Measurements from ENCODE around the gene SYCE1. TPM values are rescaled to one million over a fixed set of nuclear protein-coding genes. Genes with fewer than 3 reads are reported as not detected.
"Not testable (repeated sequence)": the region's sequence is repeated elsewhere in the genome, so short reads cannot be mapped to it uniquely, and the experiment has no call there.

SYCE1 gene
- total RNA-seq, 2 donors from 2014 or later, result 1.8 TPM; not detected in 1

- TF ChIP-seq CTCF (IDR thresholded peaks at IDR 0.05), result no peak
- Histone ChIP-seq H3K4me3 (no peak overlapping the region), H3K9me3 (no peaks in the 10 kb centered on the region), H3K36me3 (no peaks in the 10 kb centered on the region), H3K4me1 (ENCODE audit: control insufficient read depth in 1 of 2, low read depth in 2 of 2) (no peaks in the 10 kb centered on the region), H3K27ac (no peak overlapping the region), H3K27me3 (replicated peaks; ENCODE audit: insufficient read depth) (no peaks in the 10 kb centered on the region)
- DNase-seq (ENCODE audit: low spot score) (no peak), ATAC-seq (ENCODE audit: insufficient number of reproducible peaks, low FRiP score, low read depth) (no peak)
Observed at GRCh38 chr10:133600657-133601056, 35.3 kb upstream of the SYCE1 start.

GRCh38 chr10:133599869-133600268 is 34.5 kb upstream of the SYCE1 start:
- H3K4me3 ChIP-seq; H3K27me3 ChIP-seq (replicated peaks; ENCODE audit: insufficient read depth); DNase-seq (ENCODE audit: low spot score); H3K36me3 ChIP-seq; H3K4me1 ChIP-seq (ENCODE audit: control insufficient read depth in 1 of 2, low read depth in 2 of 2); H3K27ac ChIP-seq; ATAC-seq (ENCODE audit: insufficient number of reproducible peaks, low FRiP score, low read depth); H3K9me3 ChIP-seq: not testable (repeated sequence)

- H3K4me1 ChIP-seq (ENCODE audit: control insufficient read depth in 1 of 2, low read depth in 2 of 2), result no peaks in the 10 kb centered on the region
- no peaks in the 10 kb centered on the region for H3K36me3 ChIP-seq
- no peak overlapping the region for H3K4me3 ChIP-seq
- no peak overlapping the region for H3K27ac ChIP-seq
- H3K9me3 ChIP-seq, result no peaks in the 10 kb centered on the region
- H3K27me3 ChIP-seq (replicated peaks; ENCODE audit: insufficient read depth), result no peaks in the 10 kb centered on the region
- ATAC-seq (ENCODE audit: insufficient number of reproducible peaks, low FRiP score, low read depth), result no peak
- DNase-seq (ENCODE audit: low spot score), result no peak
- TF ChIP-seq CTCF (IDR thresholded peaks at IDR 0.05), result no peak
Observed at GRCh38 chr10:133592716-133593115, 27.3 kb upstream of the SYCE1 start.

DNA sequence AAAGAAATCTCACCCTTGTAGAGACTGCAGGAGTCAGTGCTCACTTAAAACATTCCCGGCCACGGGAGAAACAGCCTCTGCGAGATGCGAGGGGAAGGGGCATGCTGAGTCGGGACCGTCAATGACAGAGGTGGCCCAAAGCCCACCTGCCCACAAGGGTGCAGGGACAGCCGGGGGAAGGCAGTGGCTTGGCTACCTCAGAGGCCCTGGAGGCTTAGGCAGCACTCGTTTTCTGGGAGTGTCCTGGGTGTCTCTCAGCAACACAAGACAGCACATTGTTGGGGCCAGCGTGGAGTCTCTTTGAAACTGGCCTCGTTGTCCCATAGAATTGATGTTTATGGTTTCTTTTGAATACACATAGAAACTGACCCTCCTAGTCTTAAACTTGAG is 25.6 kb upstream of the SYCE1 start:
- no peak for TF ChIP-seq CTCF (IDR thresholded peaks at IDR 0.05)
- Histone ChIP-seq H3K9me3 (no peaks in the 10 kb centered on the region), H3K36me3 (no peaks in the 10 kb centered on the region), H3K4me1 (ENCODE audit: control insufficient read depth in 1 of 2, low read depth in 2 of 2) (no peaks in the 10 kb centered on the region), H3K27me3 (replicated peaks; ENCODE audit: insufficient read depth) (no peaks in the 10 kb centered on the region), H3K4me3 (no peak overlapping the region), H3K27ac (no peak overlapping the region)
- no peak for DNase-seq (ENCODE audit: low spot score)
- no peak for ATAC-seq (ENCODE audit: insufficient number of reproducible peaks, low FRiP score, low read depth)

GRCh38 chr10:133590226-133590969 is 25.0 kb upstream of the SYCE1 start:
- Histone ChIP-seq H3K4me1 (ENCODE audit: control insufficient read depth in 1 of 2, low read depth in 2 of 2) (no peaks in the 10 kb centered on the region), H3K27ac (no peak overlapping the region), H3K4me3 (no peak overlapping the region), H3K27me3 (replicated peaks; ENCODE audit: insufficient read depth) (no peaks in the 10 kb centered on the region), H3K9me3 (no peaks in the 10 kb centered on the region), H3K36me3 (no peaks in the 10 kb centered on the region)
- no peak for TF ChIP-seq CTCF (IDR thresholded peaks at IDR 0.05)
- DNase-seq (ENCODE audit: low spot score) (no peak), ATAC-seq (ENCODE audit: insufficient number of reproducible peaks, low FRiP score, low read depth) (no peak)

- not testable (repeated sequence) for ATAC-seq (ENCODE audit: insufficient number of reproducible peaks, low FRiP score, low read depth); H3K4me3 ChIP-seq; DNase-seq (ENCODE audit: low spot score); H3K36me3 ChIP-seq; H3K27ac ChIP-seq; H3K27me3 ChIP-seq (replicated peaks; ENCODE audit: insufficient read depth); H3K4me1 ChIP-seq (ENCODE audit: control insufficient read depth in 1 of 2, low read depth in 2 of 2)
- peaks cover 11% of the 10 kb centered on the region for H3K9me3 ChIP-seq
Observed at GRCh38 chr10:133577037-133577436, 11.7 kb upstream of the SYCE1 start.

- H3K27ac ChIP-seq; H3K27me3 ChIP-seq (replicated peaks; ENCODE audit: insufficient read depth); H3K4me3 ChIP-seq; DNase-seq (ENCODE audit: low spot score); ATAC-seq (ENCODE audit: insufficient number of reproducible peaks, low FRiP score, low read depth); H3K4me1 ChIP-seq (ENCODE audit: control insufficient read depth in 1 of 2, low read depth in 2 of 2); H3K36me3 ChIP-seq: not testable (repeated sequence)
- peaks cover 11% of the 10 kb centered on the region for H3K9me3 ChIP-seq
Observed at GRCh38 chr10:133573460-133573859, 8.1 kb upstream of the SYCE1 start.

GRCh38 chr10:133572055-133572454 is 6.7 kb upstream of the SYCE1 start:
- H3K4me3 ChIP-seq; ATAC-seq (ENCODE audit: insufficient number of reproducible peaks, low FRiP score, low read depth); H3K36me3 ChIP-seq; H3K4me1 ChIP-seq (ENCODE audit: control insufficient read depth in 1 of 2, low read depth in 2 of 2); H3K27me3 ChIP-seq (replicated peaks; ENCODE audit: insufficient read depth); DNase-seq (ENCODE audit: low spot score); H3K27ac ChIP-seq: not testable (repeated sequence)
- H3K9me3 ChIP-seq, result peaks cover 11% of the 10 kb centered on the region

DNA sequence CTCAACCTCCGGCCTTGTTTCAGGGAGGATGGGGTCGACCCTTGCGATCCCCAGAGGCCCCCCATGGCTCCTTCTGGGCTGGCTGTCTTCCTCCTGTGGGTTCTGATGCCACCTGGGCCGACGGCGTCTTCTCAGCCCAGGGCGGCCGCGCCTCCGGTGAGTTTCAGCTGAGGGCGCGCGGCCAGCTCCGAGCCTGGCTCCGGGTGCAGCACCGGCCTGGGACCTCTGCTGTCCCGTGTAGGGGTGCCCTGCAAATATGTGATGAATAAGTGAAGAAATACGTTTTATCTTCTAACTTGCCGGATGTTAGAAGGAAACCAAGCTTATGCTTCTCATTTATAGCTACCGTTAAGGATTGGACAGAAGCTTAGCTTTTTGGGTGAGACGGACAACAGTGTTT is 4.4 kb upstream of the SYCE1 start:
- not testable (repeated sequence) for H3K27ac ChIP-seq; ATAC-seq (ENCODE audit: insufficient number of reproducible peaks, low FRiP score, low read depth); H3K4me3 ChIP-seq; H3K27me3 ChIP-seq (replicated peaks; ENCODE audit: insufficient read depth); DNase-seq (ENCODE audit: low spot score); H3K4me1 ChIP-seq (ENCODE audit: control insufficient read depth in 1 of 2, low read depth in 2 of 2); H3K36me3 ChIP-seq
- H3K9me3 ChIP-seq, result peaks cover 11% of the 10 kb centered on the region

Data from thoracic aorta (tissue), 2 donors.